Panc1 (cell line): ENCODE data around the gene GPR107. TPM values are rescaled to one million over a fixed set of nuclear protein-coding genes. Genes with fewer than 3 reads are reported as not detected.

Source experiments
- ATAC-seq: fragments of 200-7000 bp; cut with Tn5 transposase; 2 replicates; pipeline ENCODE4 v1.9.1; 2020; ENCODE audit warnings: mild to moderate bottlenecking, moderate library complexity
- BruUV-seq: library from RNA; stranded (reverse); fragments of 400-500 nt; replicated peaks from 2 replicates; lab custom pipeline; 2021; lab: Mats Ljungman, UMichigan
- CTCF ChIA-PET: fragments of 300-600 bp; sonication (Branson Sonifier 250); formaldehyde crosslinking; loops from one replicate; lab custom pipeline; 2022; ENCODE audit warnings: antibody characterized with exemption; lab: Charles Lee
- POLR2A ChIA-PET: fragments of 300-600 bp; sonication (Branson Sonifier 250); formaldehyde crosslinking; loops from one replicate; lab custom pipeline; 2022; ENCODE audit warnings: antibody characterized with exemption; lab: Charles Lee
- DNase-seq: peaks from one replicate; pipeline ENCODE4 v3.0.0-alpha.2; 2010; ENCODE audit warnings: low read depth, low spot score
- H3K27ac ChIP-seq: 2 replicates; pipeline ENCODE4 v1.5.1; 2011; ENCODE audit warnings: mild to moderate bottlenecking, low read length, inconsistent platforms
- H3K27me3 ChIP-seq: fragments of 200-500 bp; sonication (Bioruptor generic); 2 replicates; pipeline ENCODE4 v1.6.0; 2014; ENCODE audit warnings: low read length, inconsistent platforms; ENCODE audit not compliant: control insufficient read depth, insufficient read depth
- H3K36me3 ChIP-seq: fragments of 200-500 bp; sonication (Bioruptor generic); 2 replicates; pipeline ENCODE4 v1.5.1; 2014; ENCODE audit warnings: inconsistent platforms, mild to moderate bottlenecking, low read length, moderate library complexity; ENCODE audit not compliant: control insufficient read depth, insufficient read depth
- H3K4me1 ChIP-seq: 2 replicates; pipeline ENCODE4 v1.5.1; 2011; ENCODE audit warnings: inconsistent platforms, mild to moderate bottlenecking, low read length, moderate library complexity; ENCODE audit not compliant: control insufficient read depth, insufficient read depth
- H3K4me3 ChIP-seq, 2 experiments: 2 replicates each; pipeline ENCODE4 v1.5.1; 2011 to 2012; ENCODE audit warnings: low read depth in 2 of 2, low read length in 2 of 2, mild to moderate bottlenecking in 2 of 2, inconsistent platforms in 1 of 2, moderate library complexity in 1 of 2
- H3K9me3 ChIP-seq: fragments of 200-500 bp; sonication (Bioruptor generic); 2 replicates; pipeline ENCODE4 v1.5.1; 2014; ENCODE audit warnings: low read depth, mild to moderate bottlenecking, inconsistent platforms, low read length, moderate library complexity; ENCODE audit not compliant: control insufficient read depth, insufficient read depth
- CTCF ChIP-seq: fragments of 450-650 bp; IDR thresholded peaks from 2 replicates; pipeline ENCODE4 v1.5.1; 2017; ENCODE audit warnings: mild to moderate bottlenecking
- POLR2AphosphoS5 ChIP-seq: IDR thresholded peaks from 2 replicates; pipeline ENCODE4 v1.6.1; 2012; ENCODE audit warnings: mild to moderate bottlenecking, low read depth, low read length, moderate library complexity
- REST ChIP-seq, 2 experiments: IDR thresholded peaks; 2 replicates each; pipeline ENCODE4 v1.6.1; 2011 to 2012; ENCODE audit warnings: low read depth in 2 of 2, control low read depth in 1 of 2, low read length in 1 of 2, mild to moderate bottlenecking in 1 of 2, moderate library complexity in 1 of 2; ENCODE audit not compliant: insufficient read depth in 1 of 2
- SIN3A ChIP-seq: IDR thresholded peaks from 2 replicates; pipeline ENCODE4 v1.6.1; 2012; ENCODE audit warnings: low read depth, mild to moderate bottlenecking, low read length, moderate library complexity, borderline replicate concordance; ENCODE audit not compliant: insufficient read depth
- TCF7L2 ChIP-seq: IDR thresholded peaks from 2 replicates; pipeline ENCODE4 v1.6.1; 2011; ENCODE audit warnings: mild to moderate bottlenecking, low read depth, low read length, inconsistent platforms
- in situ Hi-C: cut with HindIII; loops from 2 replicates; pipeline ENCODE4 v1.10.0; 2016; ENCODE audit warnings: low sequenced_read_pairs, low pct_unique_long_range_greater_than_20kb
- intact Hi-C: fragments of 100-400 bp; cut with micrococcal nuclease; formaldehyde crosslinking; loops from one replicate; pipeline ENCODE4 v1.10.0; 2022; ENCODE audit not compliant: unreplicated experiment
- total RNA-seq: library from RNA; stranded (reverse); gene quantifications from one replicate; pipeline ENCODE4 v1.2.1, GENCODE V29; 2021; ENCODE audit not compliant: unreplicated experiment

Gene GPR107
- total RNA-seq, 1 experiment from 2014 or later, result 43.0 TPM

DNA sequence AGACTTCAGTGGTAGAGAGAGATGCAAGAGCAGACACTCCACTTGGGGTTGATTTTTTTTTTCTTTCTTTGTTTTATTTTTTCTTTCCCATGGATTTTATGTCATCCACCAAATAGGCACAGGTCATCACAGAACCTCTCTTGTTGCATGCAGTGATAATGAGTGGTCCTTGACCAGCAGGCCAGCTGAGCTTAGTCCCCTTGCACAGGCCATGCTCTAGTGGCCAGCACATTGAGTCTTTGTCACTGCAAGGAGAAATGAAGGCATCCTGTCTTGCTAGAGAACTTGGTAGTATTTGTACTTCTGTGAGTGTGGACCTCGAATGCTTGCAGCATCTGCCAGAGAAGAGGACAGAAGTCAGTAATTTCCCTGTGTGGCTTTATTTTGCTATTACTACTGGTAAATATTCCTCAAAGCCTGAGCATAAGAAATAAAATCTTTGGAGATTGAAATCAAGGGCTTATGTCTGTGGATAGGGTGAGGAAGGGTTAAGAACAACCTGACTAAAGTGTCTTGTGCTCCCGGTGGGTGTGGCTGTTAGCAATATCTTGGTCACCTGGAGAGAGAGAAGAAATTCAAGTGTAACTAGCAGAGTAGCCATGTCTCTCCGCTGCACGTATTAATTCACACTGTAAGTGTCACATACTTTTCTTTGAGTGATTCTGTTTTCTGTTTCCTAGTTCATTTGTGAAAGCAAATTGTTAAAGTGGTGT, 73.2 kb downstream of the GPR107 start:
- POLR2A ChIA-PET, result interaction anchor here (0.5 kb wide), 1 partner anchor 117 kb away, joined by 6 read pairs; no protein-coding TSS in a partner anchor

GRCh38 chr9:130128251-130128650, 74.5 kb downstream of the GPR107 start:
- Histone ChIP-seq H3K27me3 (no peaks in the 10 kb centered on the region), H3K27ac (no peak overlapping the region), H3K4me3 (no peak overlapping the region), H3K9me3 (no peaks in the 10 kb centered on the region), H3K4me1 (no peaks in the 10 kb centered on the region), H3K36me3 (peaks cover 3% of the 10 kb centered on the region; the same call in 1 of the 2 replicates)
- ChIA-PET POLR2A (no interaction called here), CTCF (no interaction called here)
- no TSS peak for BruUV-seq
- TF ChIP-seq CTCF (no peak), TCF7L2 (no peak), SIN3A (no peak), REST (IDR thresholded peaks at IDR 0.05; ENCODE audit: insufficient read depth in 1 of 2, low read depth in 2 of 2, low read length in 1 of 2) (no peak), POLR2AphosphoS5 (no peak)
- ATAC-seq (no peak), DNase-seq (no peak)
- in situ Hi-C loops, result no loop called here
- intact Hi-C loops, result no loop called here

More for the DNA sequence above, 73.2 kb downstream of the GPR107 start:
- BruUV-seq, result no TSS peak
- TF ChIP-seq CTCF (no peak), REST (IDR thresholded peaks at IDR 0.05; ENCODE audit: insufficient read depth in 1 of 2, low read depth in 2 of 2, low read length in 1 of 2) (no peak), POLR2AphosphoS5 (no peak), SIN3A (no peak), TCF7L2 (no peak)
- no peaks in the 10 kb centered on the region for H3K9me3 ChIP-seq
- no peak overlapping the region for H3K27ac ChIP-seq
- intact Hi-C loops, result no loop called here
- in situ Hi-C loops, result no loop called here
- ATAC-seq (no peak), DNase-seq (no peak)
- no peaks in the 10 kb centered on the region for H3K27me3 ChIP-seq
- no peak overlapping the region for H3K4me3 ChIP-seq
- H3K4me1 ChIP-seq, result no peaks in the 10 kb centered on the region
- peaks cover 3% of the 10 kb centered on the region; the same call in 1 of the 2 replicates for H3K36me3 ChIP-seq
- CTCF ChIA-PET, result no interaction called here
